SU-DHL-6 (cell line): ENCODE measurements around the gene RAPGEF6.

Experiments used
- H2AFZ ChIP-seq: fragments of 200-600 bp; sonication (generic); 2 replicates; pipeline ENCODE4 v1.6.1; 2014; ENCODE audit warnings: low read depth, mild to moderate bottlenecking, moderate library complexity, mixed read lengths, antibody characterized with exemption, low read length; ENCODE audit not compliant: severe bottlenecking
- H3F3A ChIP-seq: fragments of 200-600 bp; shearing (Covaris generic); 2 replicates; pipeline ENCODE4 v1.6.0; 2016; ENCODE audit warnings: antibody characterized with exemption, mild to moderate bottlenecking; ENCODE audit not compliant: insufficient read depth
- H3K27ac ChIP-seq: fragments of 200-600 bp; sonication (generic); 2 replicates; pipeline ENCODE4 v1.5.1; 2016; ENCODE audit warnings: low read depth, mild to moderate bottlenecking, low read length, moderate library complexity, mixed read lengths
- H3K27me3 ChIP-seq: fragments of 200-600 bp; sonication (generic), shearing (Covaris generic); 2 replicates; pipeline ENCODE4 v1.6.0; 2014; ENCODE audit warnings: mild to moderate bottlenecking, low read length
- H3K36me3 ChIP-seq: fragments of 200-600 bp; sonication (generic); 2 replicates; pipeline ENCODE4 v1.6.1; 2014; ENCODE audit warnings: mild to moderate bottlenecking, low read length, mixed read lengths
- H3K4me2 ChIP-seq: fragments of 300-600, 200-600 bp; shearing (Covaris generic), sonication (generic); 2 replicates; pipeline ENCODE4 v1.6.0; 2014; ENCODE audit warnings: low read length, low read depth, mild to moderate bottlenecking; ENCODE audit not compliant: poor library complexity, severe bottlenecking
- H3K4me3 ChIP-seq: fragments of 200-600 bp; sonication (generic); 2 replicates; pipeline ENCODE4 v1.5.1; 2014; ENCODE audit warnings: antibody characterized with exemption, low read length, mild to moderate bottlenecking, mixed read lengths; ENCODE audit not compliant: insufficient read depth, poor library complexity, severe bottlenecking
- H3K79me2 ChIP-seq: fragments of 200-600 bp; sonication (generic); 2 replicates; pipeline ENCODE4 v1.6.1; 2014; ENCODE audit warnings: mild to moderate bottlenecking, low read length, moderate library complexity; ENCODE audit not compliant: insufficient read depth
- H3K9ac ChIP-seq: fragments of 200-600 bp; sonication (generic); 2 replicates; pipeline ENCODE4 v1.7.0; 2014; ENCODE audit warnings: mild to moderate bottlenecking, low read length
- H3K9me2 ChIP-seq: fragments of 200-600 bp; sonication (generic); replicated peaks from 2 replicates; pipeline ENCODE4 v1.6.1; 2014; ENCODE audit warnings: low read length; ENCODE audit not compliant: insufficient read depth
- H3K9me3 ChIP-seq: fragments of 200-600 bp; sonication (generic); 2 replicates; pipeline ENCODE4 v1.6.1; 2014; ENCODE audit warnings: low read length, mixed read lengths; ENCODE audit not compliant: insufficient read depth
- H4K20me1 ChIP-seq: fragments of 200-600 bp; sonication (generic); 2 replicates; pipeline ENCODE4 v1.6.1; 2014; ENCODE audit warnings: low read depth, mild to moderate bottlenecking, antibody characterized with exemption, low read length, moderate library complexity, mixed read lengths
- EZH2phosphoT487 ChIP-seq: fragments of 200-600 bp; sonication (generic), shearing (Covaris generic); conservative IDR thresholded peaks from 2 replicates; pipeline ENCODE4 v1.6.1; 2018; ENCODE audit warnings: mild to moderate bottlenecking, antibody characterized with exemption, low read length, moderate library complexity, mixed read lengths
- TF ChIP-seq, protein P1 (sequence below): fragments of 200-600 bp; sonication (generic); IDR thresholded peaks from one replicate; pipeline ENCODE4 v1.5.1; 2017; ENCODE audit warnings: antibody characterized with exemption, mild to moderate bottlenecking, low read length, moderate library complexity; ENCODE audit not compliant: insufficient read depth, poor library complexity, severe bottlenecking

The RAPGEF6 gene

DNA sequence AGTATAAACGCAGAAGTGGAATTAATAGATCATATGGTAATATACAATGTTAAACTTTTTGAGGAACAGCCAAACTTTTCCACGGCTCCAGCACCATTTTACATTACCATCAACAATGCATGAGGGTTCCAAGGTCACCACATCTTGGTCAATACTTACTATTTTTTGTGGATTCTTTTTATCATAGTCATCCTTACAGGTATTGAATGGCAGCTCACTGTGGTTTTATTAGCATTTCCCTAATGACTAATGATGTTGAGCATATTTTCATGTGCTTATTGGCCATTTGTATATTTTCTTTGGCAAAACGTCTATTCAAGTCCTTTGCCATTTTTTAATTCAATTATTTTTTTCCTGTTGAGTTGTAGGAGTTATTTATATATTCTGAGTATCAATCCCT, 14.1 kb upstream of the RAPGEF6 start:
- Histone ChIP-seq H3K4me3 (no peak overlapping the region), H3K4me2 (no peak overlapping the region), H3K27ac (peak overlapping the region; percentile 92; the same call in 1 of the 2 replicates), H3K9ac (no peak overlapping the region), H3K36me3 (peaks cover 17% of the 10 kb centered on the region), H4K20me1 (no peaks in the 10 kb centered on the region), H3K9me3 (no peaks in the 10 kb centered on the region), H3K27me3 (no peaks in the 10 kb centered on the region), H2AFZ (no peak overlapping the region), H3K79me2 (no peaks in the 10 kb centered on the region), H3F3A (peaks cover 37% of the 10 kb centered on the region), H3K9me2 (no peaks in the 10 kb centered on the region)
- TF ChIP-seq, protein P1, sequence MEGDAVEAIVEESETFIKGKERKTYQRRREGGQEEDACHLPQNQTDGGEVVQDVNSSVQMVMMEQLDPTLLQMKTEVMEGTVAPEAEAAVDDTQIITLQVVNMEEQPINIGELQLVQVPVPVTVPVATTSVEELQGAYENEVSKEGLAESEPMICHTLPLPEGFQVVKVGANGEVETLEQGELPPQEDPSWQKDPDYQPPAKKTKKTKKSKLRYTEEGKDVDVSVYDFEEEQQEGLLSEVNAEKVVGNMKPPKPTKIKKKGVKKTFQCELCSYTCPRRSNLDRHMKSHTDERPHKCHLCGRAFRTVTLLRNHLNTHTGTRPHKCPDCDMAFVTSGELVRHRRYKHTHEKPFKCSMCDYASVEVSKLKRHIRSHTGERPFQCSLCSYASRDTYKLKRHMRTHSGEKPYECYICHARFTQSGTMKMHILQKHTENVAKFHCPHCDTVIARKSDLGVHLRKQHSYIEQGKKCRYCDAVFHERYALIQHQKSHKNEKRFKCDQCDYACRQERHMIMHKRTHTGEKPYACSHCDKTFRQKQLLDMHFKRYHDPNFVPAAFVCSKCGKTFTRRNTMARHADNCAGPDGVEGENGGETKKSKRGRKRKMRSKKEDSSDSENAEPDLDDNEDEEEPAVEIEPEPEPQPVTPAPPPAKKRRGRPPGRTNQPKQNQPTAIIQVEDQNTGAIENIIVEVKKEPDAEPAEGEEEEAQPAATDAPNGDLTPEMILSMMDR, result no peak
- TF ChIP-seq EZH2phosphoT487, result no peak

DNA sequence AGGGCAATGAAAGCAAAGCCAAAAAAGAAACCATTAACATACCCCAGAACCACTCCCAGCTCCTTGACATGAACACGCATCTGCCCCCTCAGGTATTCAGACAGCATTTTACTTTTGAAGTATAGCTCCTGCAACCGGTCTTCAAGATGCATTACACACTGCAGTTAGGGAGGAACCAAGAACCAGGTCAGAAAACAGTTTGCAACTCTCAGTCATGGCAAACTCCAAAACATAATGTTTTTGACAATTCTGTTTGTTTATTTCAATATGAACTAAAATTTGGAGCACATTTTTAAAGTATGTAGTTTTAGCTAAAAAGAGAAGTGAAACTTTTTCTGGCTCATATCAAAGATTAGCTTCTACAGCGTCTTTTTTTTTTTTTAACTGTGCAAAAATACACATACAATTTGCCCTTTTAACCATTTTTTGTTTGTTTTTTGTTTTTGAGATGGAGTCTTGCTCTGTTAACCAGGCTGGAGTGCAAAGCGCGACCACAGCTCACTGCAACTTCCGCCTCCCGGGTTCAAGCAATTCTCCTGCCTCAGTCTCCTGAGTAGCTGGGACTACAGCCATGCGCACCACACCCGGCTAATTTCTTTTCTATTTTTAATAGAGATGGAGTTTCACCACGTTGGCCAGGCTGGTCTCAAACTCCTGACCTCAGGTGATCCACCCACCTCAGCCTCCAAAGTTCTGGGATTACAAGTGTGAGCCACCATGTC, 12.2 kb upstream of the RAPGEF6 start:
- H3K9me3 ChIP-seq, result no peaks in the 10 kb centered on the region
- peak overlapping the region; percentile 24 for H2AFZ ChIP-seq
- peak overlapping the region; percentile 65 for H3K4me2 ChIP-seq
- peak overlapping the region; percentile 9 for H3K4me3 ChIP-seq
- H3K9ac ChIP-seq, result peak overlapping the region; percentile 18
- no peaks in the 10 kb centered on the region for H3K79me2 ChIP-seq
- no peaks in the 10 kb centered on the region for H3K27me3 ChIP-seq
- H3F3A ChIP-seq, result peaks cover 37% of the 10 kb centered on the region
- H3K27ac ChIP-seq, result peak overlapping the region; percentile 92
- peaks cover 21% of the 10 kb centered on the region for H3K36me3 ChIP-seq
- H4K20me1 ChIP-seq, result no peaks in the 10 kb centered on the region
- no peak for TF ChIP-seq EZH2phosphoT487
- TF ChIP-seq, protein P1, result no peak
- H3K9me2 ChIP-seq, result no peaks in the 10 kb centered on the region

DNA sequence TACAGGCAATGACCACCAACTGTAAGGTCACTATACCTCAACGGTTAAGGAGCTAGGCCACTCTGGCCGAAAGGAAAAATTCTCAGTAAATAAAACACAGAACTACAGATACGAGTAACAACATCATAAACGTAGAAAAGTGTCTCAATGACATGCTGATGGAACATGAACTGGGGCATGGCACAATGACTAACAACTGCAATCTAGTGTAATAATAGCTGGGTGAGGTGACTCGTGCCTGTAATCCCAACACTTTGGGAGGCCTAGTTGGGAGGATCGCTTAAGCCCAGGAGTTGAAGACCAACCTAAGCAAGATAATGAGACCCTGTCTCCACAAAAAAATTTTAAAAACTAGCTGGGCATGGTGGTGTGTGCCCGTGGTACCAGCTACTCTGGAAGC, 9.8 kb upstream of the RAPGEF6 start:
- no peak overlapping the region for H3K27ac ChIP-seq
- no peak overlapping the region for H3K4me3 ChIP-seq
- H3K4me2 ChIP-seq, result no peak overlapping the region
- no peaks in the 10 kb centered on the region for H3K27me3 ChIP-seq
- H3F3A ChIP-seq, result peaks cover 34% of the 10 kb centered on the region
- peaks cover 9% of the 10 kb centered on the region for H3K36me3 ChIP-seq
- TF ChIP-seq EZH2phosphoT487, result no peak
- TF ChIP-seq, protein P1, result no peak
- H3K9ac ChIP-seq, result no peak overlapping the region
- H4K20me1 ChIP-seq, result no peaks in the 10 kb centered on the region
- no peaks in the 10 kb centered on the region for H3K79me2 ChIP-seq
- no peak overlapping the region for H2AFZ ChIP-seq
- H3K9me2 ChIP-seq, result no peaks in the 10 kb centered on the region
- no peaks in the 10 kb centered on the region for H3K9me3 ChIP-seq
